Lower leg skin (tissue), 3 donors: ENCODE data around the gene FANCC.

Source experiments
- POLR2A ChIP-seq, 2 donors: fragments of 450-650 bp; IDR thresholded peaks; one replicate each; pipeline ENCODE4 v1.6.1; 2016 to 2017; ENCODE audit warnings: antibody characterized with exemption in 2 of 2, mild to moderate bottlenecking in 1 of 2, moderate library complexity in 1 of 2
- TF ChIP-seq, protein P1 (sequence below), 3 donors: fragments of 450-650 bp; IDR thresholded peaks; one replicate each; pipeline ENCODE4 v1.5.1; 2016; ENCODE audit warnings: antibody characterized with exemption in 3 of 3, mild to moderate bottlenecking in 3 of 3, moderate library complexity in 2 of 3

DNA sequence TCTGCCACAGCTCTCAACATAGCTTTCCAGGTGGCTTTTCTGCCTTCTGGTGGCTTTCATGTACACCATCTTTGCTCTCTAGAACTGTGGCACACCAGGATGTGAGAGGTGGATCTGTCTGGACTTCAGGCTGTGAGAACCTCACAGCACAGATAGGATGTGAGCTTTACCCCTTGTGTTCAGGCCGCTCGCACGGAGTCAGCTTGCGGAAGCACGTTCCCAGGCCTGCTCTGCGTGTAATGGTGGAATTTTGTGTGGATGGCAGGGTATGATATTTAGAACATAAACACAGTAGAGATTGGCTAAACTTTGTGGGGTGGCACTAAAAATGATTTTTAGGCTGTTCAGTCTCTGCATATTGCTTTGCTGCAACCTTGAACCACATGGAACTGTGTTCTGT is 250.5 kb downstream of the FANCC start:
- TF ChIP-seq, protein P1, sequence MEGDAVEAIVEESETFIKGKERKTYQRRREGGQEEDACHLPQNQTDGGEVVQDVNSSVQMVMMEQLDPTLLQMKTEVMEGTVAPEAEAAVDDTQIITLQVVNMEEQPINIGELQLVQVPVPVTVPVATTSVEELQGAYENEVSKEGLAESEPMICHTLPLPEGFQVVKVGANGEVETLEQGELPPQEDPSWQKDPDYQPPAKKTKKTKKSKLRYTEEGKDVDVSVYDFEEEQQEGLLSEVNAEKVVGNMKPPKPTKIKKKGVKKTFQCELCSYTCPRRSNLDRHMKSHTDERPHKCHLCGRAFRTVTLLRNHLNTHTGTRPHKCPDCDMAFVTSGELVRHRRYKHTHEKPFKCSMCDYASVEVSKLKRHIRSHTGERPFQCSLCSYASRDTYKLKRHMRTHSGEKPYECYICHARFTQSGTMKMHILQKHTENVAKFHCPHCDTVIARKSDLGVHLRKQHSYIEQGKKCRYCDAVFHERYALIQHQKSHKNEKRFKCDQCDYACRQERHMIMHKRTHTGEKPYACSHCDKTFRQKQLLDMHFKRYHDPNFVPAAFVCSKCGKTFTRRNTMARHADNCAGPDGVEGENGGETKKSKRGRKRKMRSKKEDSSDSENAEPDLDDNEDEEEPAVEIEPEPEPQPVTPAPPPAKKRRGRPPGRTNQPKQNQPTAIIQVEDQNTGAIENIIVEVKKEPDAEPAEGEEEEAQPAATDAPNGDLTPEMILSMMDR (IDR thresholded peaks at IDR 0.05), result no peak
- TF ChIP-seq POLR2A (IDR thresholded peaks at IDR 0.05), result no peak
